KOPT-K1 (cell line): ENCODE measurements around the gene SLC37A2.

Experiments
- H3K27ac ChIP-seq: fragments of 200-600 bp; sonication (generic); 2 replicates; pipeline ENCODE4 v1.5.1; 2016; ENCODE audit warnings: antibody characterized with exemption, mild to moderate bottlenecking, low read depth, low read length; ENCODE audit not compliant: poor library complexity, severe bottlenecking
- H3K36me3 ChIP-seq: fragments of 200-600 bp; sonication (generic); 2 replicates; pipeline ENCODE4 v1.5.1; 2017; ENCODE audit warnings: antibody characterized with exemption, mild to moderate bottlenecking, low read length, moderate library complexity; ENCODE audit not compliant: insufficient read depth
- H3K9me3 ChIP-seq: fragments of 200-600 bp; sonication (generic); 2 replicates; pipeline ENCODE4 v1.5.1; 2017; ENCODE audit warnings: antibody characterized with exemption, low read length, mild to moderate bottlenecking; ENCODE audit not compliant: insufficient read depth, poor library complexity, severe bottlenecking

SLC37A2 gene

GRCh38 chr11:125132071-125132470 lies 69.0 kb downstream of the SLC37A2 start:
- Histone ChIP-seq H3K9me3 (no peaks in the 10 kb centered on the region), H3K36me3 (no peaks in the 10 kb centered on the region), H3K27ac (no peak overlapping the region)

- no peak overlapping the region for H3K27ac ChIP-seq
- H3K9me3 ChIP-seq: no peaks in the 10 kb centered on the region
- H3K36me3 ChIP-seq: no peaks in the 10 kb centered on the region
Observed at GRCh38 chr11:125132596-125132995, 69.5 kb downstream of the SLC37A2 start.

GRCh38 chr11:125136001-125136400 lies 72.9 kb downstream of the SLC37A2 start:
- no peaks in the 10 kb centered on the region for H3K9me3 ChIP-seq
- no peaks in the 10 kb centered on the region for H3K36me3 ChIP-seq
- no peak overlapping the region for H3K27ac ChIP-seq

- no peaks in the 10 kb centered on the region for H3K36me3 ChIP-seq
- no peak overlapping the region for H3K27ac ChIP-seq
- no peaks in the 10 kb centered on the region for H3K9me3 ChIP-seq
Observed at GRCh38 chr11:125138966-125139365, 75.9 kb downstream of the SLC37A2 start.

GRCh38 chr11:125139778-125140177 lies 76.7 kb downstream of the SLC37A2 start:
- no peaks in the 10 kb centered on the region for H3K9me3 ChIP-seq
- no peaks in the 10 kb centered on the region for H3K36me3 ChIP-seq
- no peak overlapping the region for H3K27ac ChIP-seq
